ENCODE data around the gene GPR132. TPM values are rescaled to one million over a fixed set of nuclear protein-coding genes. Genes with fewer than 3 reads are reported as not detected.

Gene GPR132
- total and polyA plus RNA-seq, 2 of the 13 experiments (the other 11 are each of a cell fraction or from before 2014, with no cell fraction given): not detected

- no peaks in the 10 kb centered on the region for H3K9me3 ChIP-seq (ENCODE audit: low read length)
- no peak overlapping the region for H3K4me3 ChIP-seq (replicated peaks in 1 of 3; ENCODE audit: insufficient read depth in 1 of 3, low read depth in 2 of 3, low read length in 3 of 3)
- H3K36me3 ChIP-seq (replicated peaks in 1 of 2; ENCODE audit: control insufficient read depth in 1 of 2, insufficient read depth in 2 of 2, low read length in 2 of 2): peaks cover 16 to 27% of the 10 kb centered on the region in 2 experiments; a peak in 4 of 5 replicates
- H3K4me1 ChIP-seq (ENCODE audit: insufficient read depth, low read length): peaks cover 59% of the 10 kb centered on the region
- H3K79me2 ChIP-seq (ENCODE audit: insufficient read depth, low read length): peaks cover 81% of the 10 kb centered on the region
- no peak for FAIRE-seq
- WGBS (ENCODE audit: low lambda C conversion rate): 82% methylated on average over 4 of the region's 4 CpGs
- POLR2A ChIA-PET: no interaction called here
- ATAC-seq: no peak
- CTCF ChIA-PET (ENCODE audit: low intra/inter-chr PET ratio, low total read pairs): no interaction called here
- no peak overlapping the region for H3K27ac ChIP-seq (ENCODE audit: extremely low read length, insufficient read depth, low read length)
- TF ChIP-seq, protein P1, sequence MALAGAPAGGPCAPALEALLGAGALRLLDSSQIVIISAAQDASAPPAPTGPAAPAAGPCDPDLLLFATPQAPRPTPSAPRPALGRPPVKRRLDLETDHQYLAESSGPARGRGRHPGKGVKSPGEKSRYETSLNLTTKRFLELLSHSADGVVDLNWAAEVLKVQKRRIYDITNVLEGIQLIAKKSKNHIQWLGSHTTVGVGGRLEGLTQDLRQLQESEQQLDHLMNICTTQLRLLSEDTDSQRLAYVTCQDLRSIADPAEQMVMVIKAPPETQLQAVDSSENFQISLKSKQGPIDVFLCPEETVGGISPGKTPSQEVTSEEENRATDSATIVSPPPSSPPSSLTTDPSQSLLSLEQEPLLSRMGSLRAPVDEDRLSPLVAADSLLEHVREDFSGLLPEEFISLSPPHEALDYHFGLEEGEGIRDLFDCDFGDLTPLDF (CRISPR knock-in tag; IDR thresholded peaks at IDR 0.05): no peak
- TF ChIP-seq NFATC3 (CRISPR knock-in tag; IDR thresholded peaks at IDR 0.05) (no peak), CREBL2 (CRISPR knock-in tag; IDR thresholded peaks at IDR 0.05; ENCODE audit: borderline replicate concordance) (no peak)
- no peak for DNase-seq (ENCODE audit: low spot score)
- intact Hi-C loops (cut with micrococcal nuclease; ENCODE audit: unreplicated experiment): no loop called here
- H3K9ac ChIP-seq (ENCODE audit: insufficient read depth, low read depth, low read length): no peak overlapping the region
- no TSS peak for BruUV-seq (replicated peaks)
- no peak overlapping the region for H2AFZ ChIP-seq (ENCODE audit: low read length)
- H3K4me2 ChIP-seq (ENCODE audit: low read depth, low read length): no peak overlapping the region
- no peaks in the 10 kb centered on the region for H3K27me3 ChIP-seq (ENCODE audit: control insufficient read depth in 1 of 2, insufficient read depth in 2 of 2, low read length in 2 of 2)
- peaks cover 35% of the 10 kb centered on the region for H4K20me1 ChIP-seq (ENCODE audit: insufficient read depth, low read length)
- in situ Hi-C loops (cut with HindIII; ENCODE audit: extremely low pct_ligation_motif_present, low pct_unique_long_range_greater_than_20kb): no loop called here
These were observed 50.6 kb downstream of the GPR132 start for GRCh38 chr14:105014631-105015030.

DNA sequence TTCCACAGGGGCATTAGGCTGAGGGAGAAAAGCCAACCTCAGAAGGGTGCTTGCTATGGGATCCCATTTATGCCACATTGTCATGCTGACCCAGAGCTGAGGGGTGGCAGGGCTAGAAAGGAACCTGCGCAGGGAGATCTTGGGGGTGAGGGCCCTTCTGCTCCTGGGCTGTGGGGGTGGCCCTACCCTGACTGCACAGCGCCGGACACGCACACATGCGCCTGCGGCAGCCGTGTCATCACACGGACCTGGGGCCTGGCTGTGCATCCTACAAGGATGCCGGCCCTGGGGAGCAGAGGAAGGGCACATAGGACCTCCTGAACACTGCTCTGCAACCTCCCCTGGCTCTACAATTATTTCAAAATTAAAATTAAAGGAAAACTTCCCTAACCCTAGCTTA is 51.2 kb downstream of the GPR132 start:
- DNase-seq (ENCODE audit: low spot score): no peak
- no peak for ATAC-seq
- no peak overlapping the region for H2AFZ ChIP-seq (ENCODE audit: low read length)
- peaks cover 53% of the 10 kb centered on the region for H3K4me1 ChIP-seq (ENCODE audit: insufficient read depth, low read length)
- FAIRE-seq: no peak
- BruUV-seq (replicated peaks): no TSS peak
- peaks cover 33% of the 10 kb centered on the region for H4K20me1 ChIP-seq (ENCODE audit: insufficient read depth, low read length)
- no peak overlapping the region for H3K27ac ChIP-seq (ENCODE audit: extremely low read length, insufficient read depth, low read length)
- no peaks in the 10 kb centered on the region for H3K27me3 ChIP-seq (ENCODE audit: control insufficient read depth in 1 of 2, insufficient read depth in 2 of 2, low read length in 2 of 2)
- H3K36me3 ChIP-seq (replicated peaks in 1 of 2; ENCODE audit: control insufficient read depth in 1 of 2, insufficient read depth in 2 of 2, low read length in 2 of 2): peaks cover 15 to 33% of the 10 kb centered on the region in 2 experiments; a peak in 4 of 5 replicates
- intact Hi-C loops (cut with micrococcal nuclease; ENCODE audit: unreplicated experiment) (no loop called here), in situ Hi-C loops (cut with HindIII; ENCODE audit: extremely low pct_ligation_motif_present, low pct_unique_long_range_greater_than_20kb) (no loop called here)
- no peaks in the 10 kb centered on the region for H3K9me3 ChIP-seq (ENCODE audit: low read length)
- WGBS (ENCODE audit: low lambda C conversion rate): 95% methylated on average over 6 of the region's 9 CpGs
- no peak overlapping the region for H3K4me3 ChIP-seq (replicated peaks in 1 of 3; ENCODE audit: insufficient read depth in 1 of 3, low read depth in 2 of 3, low read length in 3 of 3)
- H3K79me2 ChIP-seq (ENCODE audit: insufficient read depth, low read length): peaks cover 75% of the 10 kb centered on the region
- CTCF ChIA-PET (ENCODE audit: low intra/inter-chr PET ratio, low total read pairs): interaction anchor here (2.4 kb wide), 1 partner anchor 31 kb away, joined by 16 read pairs; no protein-coding TSS in a partner anchor
- POLR2A ChIA-PET: no interaction called here
- no peak overlapping the region for H3K9ac ChIP-seq (ENCODE audit: insufficient read depth, low read depth, low read length)
- no peak overlapping the region for H3K4me2 ChIP-seq (ENCODE audit: low read depth, low read length)
- TF ChIP-seq ZMAT3 (CRISPR knock-in tag; conservative IDR thresholded peaks at IDR 0.05) (no peak), ETV6 (CRISPR knock-in tag; conservative IDR thresholded peaks at IDR 0.05) (no peak), ZBTB25 (CRISPR knock-in tag; IDR thresholded peaks at IDR 0.05) (no peak), EED (CRISPR knock-in tag; IDR thresholded peaks at IDR 0.05) (no peak), ELF1 (CRISPR knock-in tag; IDR thresholded peaks at IDR 0.05) (no peak), CHD2 (IDR thresholded peaks at IDR 0.05; ENCODE audit: low read depth, low read length) (no peak), ZNF768 (CRISPR knock-in tag; IDR thresholded peaks at IDR 0.05) (no peak), JUND (CRISPR knock-in tag; IDR thresholded peaks at IDR 0.05) (no peak), KLF13 (CRISPR knock-in tag; IDR thresholded peaks at IDR 0.05) (no peak), ZFP41 (CRISPR knock-in tag; IDR thresholded peaks at IDR 0.05; ENCODE audit: borderline replicate concordance) (no peak), AGO2 (optimal IDR thresholded peaks at IDR 0.05; ENCODE audit: low read depth, low read length) (no peak), STAG1 (CRISPR knock-in tag; IDR thresholded peaks at IDR 0.05) (no peak)
- TF ChIP-seq, protein P2, sequence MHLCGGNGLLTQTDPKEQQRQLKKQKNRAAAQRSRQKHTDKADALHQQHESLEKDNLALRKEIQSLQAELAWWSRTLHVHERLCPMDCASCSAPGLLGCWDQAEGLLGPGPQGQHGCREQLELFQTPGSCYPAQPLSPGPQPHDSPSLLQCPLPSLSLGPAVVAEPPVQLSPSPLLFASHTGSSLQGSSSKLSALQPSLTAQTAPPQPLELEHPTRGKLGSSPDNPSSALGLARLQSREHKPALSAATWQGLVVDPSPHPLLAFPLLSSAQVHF (CRISPR knock-in tag; IDR thresholded peaks at IDR 0.05): no peak

All from HepG2 (cell line).